Activated gamma-delta T cell (primary cell): ENCODE data around the gene HSPB1.
"Not testable (repeated sequence)": the region's sequence is repeated elsewhere in the genome, so short reads cannot be mapped to it uniquely, and the experiment has no call there.

ENCODE experiments used
- DNase-seq: peaks from one replicate; lab custom pipeline; 2025; lab: John Stamatoyannopoulos, UW

HSPB1 gene

DNA sequence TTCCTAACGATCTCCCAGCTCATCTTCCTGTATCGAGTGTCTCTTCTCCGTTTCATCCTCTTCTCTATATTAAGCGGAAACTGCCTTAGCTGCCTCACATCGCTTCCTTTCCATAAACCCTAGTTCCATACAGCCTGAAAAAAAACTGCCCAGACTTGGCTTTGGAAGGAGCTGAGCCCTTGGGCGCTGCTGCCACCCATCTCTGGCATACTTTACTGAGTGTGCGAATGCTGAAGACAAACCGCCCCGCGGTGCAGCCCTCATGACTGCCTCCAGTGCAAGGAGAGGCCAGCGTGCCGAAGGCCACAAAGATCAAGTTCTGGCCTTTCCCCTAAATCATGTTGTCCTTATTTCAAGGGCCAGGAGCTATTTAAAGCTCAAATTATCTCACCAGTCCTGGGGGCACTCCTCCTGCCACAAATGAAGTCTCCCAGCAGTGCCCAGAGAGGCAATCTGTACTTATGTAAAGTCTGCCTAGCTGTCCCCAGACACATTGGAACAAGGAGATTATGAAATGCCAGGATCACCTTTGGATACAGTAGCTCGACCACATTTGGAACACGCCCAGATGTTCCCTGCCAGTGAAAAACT is 31.1 kb downstream of the HSPB1 start:
- DNase-seq, result no peak

DNA sequence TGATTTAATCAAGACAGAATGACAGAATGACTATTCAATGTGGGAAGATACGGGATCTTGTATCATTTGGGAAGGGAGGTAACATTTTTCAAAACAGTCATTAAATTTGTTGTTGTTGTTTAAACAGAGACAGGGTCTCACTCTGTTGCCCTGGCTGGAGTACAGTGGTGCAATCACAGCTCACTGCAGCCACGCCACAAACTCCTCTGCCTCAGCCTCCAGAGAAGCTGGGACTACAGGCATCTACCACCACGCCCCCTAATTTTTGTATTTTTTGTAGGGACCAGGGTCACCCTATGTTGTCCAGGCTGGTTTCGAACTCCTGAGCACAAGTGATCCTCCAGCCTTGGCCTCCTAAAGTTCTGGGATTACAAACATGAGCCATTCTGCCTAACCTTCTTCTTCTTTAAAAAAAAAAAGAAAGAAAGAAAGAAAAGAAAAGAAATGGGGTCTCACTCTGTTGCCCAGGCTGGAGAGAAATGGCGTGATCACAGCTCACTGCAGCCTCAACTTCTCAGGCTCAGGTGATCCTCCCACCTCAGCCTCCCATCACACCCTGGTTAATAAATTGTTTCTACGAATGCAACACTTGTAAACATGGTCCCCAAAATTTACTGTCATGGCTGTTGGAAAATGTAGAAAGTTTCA is 32.0 kb downstream of the HSPB1 start:
- no peak for DNase-seq

DNA sequence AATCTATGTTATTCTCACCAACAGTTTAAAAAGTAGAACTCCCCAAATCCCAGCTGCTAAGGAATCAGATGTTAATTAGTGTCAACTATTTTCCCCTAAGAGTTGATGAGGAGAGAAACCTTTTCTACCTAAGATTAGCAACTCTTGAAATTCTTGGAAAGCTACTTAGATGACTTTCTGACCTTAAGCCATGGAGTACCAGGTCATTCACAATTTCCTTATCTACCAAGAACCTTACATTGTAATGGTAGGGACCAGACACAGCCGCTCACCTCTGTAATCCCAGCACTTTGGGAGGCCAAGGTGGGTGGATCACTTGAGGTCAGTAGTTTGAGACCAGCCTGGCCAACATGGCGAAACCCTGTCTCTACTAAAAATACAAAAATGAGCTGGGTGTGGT is 32.9 kb downstream of the HSPB1 start:
- not testable (repeated sequence) for DNase-seq

DNA sequence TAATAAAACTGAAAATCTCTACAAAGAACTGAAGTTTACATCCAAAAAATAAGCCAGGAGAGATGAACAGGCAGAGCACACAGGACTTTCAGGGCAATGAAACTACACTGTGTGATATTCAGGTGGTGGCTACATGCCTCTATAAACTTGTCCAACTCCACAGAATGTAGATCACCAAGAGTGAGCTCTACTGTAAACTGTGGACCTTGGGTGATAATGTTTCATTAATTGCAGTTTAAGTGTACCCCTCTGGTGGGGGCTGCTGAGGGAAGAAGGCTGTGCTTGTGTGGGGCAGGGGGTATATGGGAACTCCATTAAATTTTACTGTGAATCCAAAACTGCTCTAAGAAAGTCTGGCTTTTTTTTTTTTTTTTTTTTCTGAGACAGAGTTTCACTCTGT is 33.6 kb downstream of the HSPB1 start:
- no peak for DNase-seq

DNA sequence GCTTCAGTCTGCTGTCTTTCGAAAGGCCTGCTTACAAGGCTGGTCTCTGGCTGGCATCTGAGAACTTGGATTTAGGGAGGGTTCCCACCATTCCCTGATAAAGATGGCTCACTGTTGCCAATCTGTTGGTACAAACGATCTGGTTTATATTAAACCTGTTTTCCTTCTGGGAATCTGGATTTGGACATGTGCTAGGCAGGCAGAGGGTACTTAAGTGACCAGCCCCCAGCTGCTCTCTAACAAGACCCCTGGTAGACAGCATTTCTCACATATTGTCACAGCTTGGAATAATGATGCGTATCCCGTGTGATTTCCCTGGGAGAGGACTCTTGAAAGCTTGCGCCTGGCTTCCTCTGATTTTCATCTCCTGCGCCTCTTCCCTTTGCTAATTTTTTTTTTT is 34.7 kb downstream of the HSPB1 start:
- no peak for DNase-seq

DNA sequence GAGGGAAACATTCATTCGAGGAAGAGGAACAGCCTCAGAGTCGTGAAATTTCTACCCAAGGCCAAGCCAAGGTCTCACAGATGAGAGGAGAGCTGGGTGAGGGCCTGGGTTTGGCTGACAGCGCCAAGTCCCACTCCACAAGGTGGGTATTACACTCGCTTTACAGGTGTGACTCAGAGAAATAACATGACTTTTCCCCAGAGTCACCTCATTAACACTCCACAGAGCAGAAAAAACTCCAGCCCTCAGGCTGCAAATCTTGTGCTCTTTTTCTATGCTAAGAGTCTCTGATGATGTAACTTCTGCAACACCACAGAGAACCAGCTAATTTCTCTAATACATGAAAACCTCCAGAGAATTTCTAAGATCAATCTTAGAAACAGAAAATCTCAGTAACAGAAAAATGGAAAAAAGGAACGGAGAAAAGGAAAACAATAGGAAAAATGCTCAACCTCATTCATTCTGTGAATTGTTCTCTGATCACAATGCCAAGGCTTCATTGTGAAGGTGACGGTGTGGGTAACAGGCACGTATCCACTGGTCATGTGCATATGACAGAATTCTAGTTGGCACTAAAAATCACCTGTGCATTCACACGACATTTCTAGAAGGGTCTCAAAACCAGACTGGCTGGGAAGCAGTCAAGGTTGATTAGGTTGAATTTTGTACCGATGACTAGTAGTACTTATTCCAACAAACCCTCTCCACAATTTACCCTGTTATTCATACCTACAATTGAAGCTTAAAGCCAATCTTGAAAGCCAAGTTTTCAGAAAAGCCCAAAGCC is 36.0 kb downstream of the HSPB1 start:
- DNase-seq, result no peak

DNA sequence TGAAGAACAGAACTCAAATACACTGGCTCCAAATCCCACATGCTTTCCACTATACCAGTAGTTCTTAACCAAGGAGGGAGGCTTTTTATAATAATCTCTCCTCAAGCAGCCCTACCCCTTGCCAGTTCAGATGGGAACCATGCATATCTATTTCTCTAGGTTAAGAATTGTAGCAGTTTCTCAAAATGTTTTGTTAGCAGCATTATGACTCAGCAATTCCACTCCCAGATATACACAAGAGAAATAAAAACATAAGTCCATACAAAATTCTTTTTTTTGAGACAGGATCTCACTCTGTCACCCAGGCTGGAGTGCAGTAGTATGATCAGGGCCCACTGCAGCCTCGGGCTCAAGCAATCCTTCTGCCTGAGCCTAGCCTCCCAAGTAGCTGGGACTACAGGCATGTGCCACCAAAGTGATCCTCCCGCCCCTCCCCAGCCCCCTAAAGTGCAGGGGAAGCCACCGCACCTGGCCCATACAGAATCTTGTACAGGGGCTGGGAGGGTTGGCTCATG is 38.2 kb downstream of the HSPB1 start:
- no peak for DNase-seq

DNA sequence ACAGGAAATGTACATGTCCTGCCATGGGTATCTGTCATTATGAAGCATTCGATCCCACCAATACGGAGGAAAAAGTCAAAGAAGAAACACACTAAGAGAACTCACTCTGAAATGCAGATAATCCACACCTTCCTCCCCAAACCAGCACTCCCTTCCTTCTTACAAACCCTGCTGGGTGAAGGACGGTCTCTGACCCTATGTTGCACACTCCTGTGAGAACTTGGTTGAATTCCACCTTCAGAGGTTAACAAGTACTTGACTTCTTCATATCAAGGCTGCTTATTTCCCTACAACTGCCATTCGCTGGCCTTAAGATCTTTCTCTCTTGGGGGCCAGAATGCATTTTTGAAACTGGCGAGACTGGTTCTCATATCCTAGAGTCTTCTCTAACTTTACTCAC is 39.7 kb downstream of the HSPB1 start:
- DNase-seq, result no peak

DNA sequence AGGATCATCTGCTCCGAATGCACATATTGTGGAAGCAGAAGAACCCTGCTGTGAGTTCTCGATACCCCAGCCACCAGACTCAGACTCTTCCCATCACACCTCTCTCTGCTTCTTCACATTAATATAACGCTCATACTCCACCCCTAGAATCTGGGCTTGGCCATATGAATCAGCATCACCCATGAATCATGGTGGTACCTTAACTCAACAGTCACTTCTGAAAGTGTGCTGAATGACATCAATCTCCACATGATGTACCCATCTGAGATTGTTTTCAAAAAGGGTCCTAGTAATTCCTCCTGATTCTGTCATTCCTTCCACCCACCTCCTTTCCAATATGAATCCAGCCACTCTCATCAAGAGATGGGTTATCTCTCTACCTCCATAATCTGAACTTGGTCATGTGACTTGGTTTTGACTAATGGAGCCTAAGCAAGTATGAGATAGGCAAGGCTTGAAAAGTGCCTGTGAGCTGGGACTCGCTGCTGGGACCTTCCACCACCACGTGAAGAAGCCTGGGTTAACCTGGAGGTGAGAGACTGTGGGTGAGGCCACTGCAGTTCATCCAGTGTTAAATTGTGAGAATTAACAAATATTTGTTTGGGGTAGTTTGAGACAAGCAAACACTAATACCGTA is 40.9 kb downstream of the HSPB1 start:
- DNase-seq, result no peak

DNA sequence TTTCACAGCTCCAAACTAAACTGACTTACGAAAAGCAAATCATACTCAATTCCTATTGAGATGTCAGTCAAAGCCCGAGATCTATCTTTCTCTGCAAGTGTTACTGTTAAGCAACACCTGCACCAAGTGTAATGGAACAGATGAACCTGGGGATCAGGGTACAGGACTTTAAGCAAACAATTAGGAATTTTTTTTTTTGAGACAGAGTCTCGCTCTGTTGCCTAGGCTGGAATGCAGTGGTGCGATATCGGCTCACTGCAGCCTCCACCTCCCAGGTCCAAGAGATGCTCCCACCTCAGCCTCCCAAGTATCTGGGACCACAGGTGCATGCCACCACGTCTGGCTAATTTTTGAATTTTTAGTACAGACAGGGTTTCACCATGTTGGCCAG is 41.5 kb downstream of the HSPB1 start:
- no peak for DNase-seq

DNA sequence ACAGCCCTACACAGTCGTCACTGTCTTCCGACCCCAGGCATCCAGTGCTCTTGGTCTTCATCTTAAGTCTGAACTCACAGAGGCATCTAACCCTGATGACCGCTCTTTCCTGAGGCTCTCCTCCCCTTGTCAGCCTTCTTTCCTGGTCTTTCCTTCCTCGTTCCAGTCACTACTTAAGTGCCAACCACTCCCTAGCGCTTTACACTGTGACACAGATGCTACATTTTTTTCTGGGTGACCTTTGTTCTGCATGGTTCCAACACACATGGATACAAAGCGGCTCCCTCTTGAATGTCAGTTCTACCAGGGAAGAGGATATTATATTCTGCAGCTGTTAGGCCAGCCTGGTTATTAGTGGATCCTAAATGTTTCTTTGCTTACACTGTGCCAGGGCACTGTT is 43.6 kb downstream of the HSPB1 start:
- no peak for DNase-seq

DNA sequence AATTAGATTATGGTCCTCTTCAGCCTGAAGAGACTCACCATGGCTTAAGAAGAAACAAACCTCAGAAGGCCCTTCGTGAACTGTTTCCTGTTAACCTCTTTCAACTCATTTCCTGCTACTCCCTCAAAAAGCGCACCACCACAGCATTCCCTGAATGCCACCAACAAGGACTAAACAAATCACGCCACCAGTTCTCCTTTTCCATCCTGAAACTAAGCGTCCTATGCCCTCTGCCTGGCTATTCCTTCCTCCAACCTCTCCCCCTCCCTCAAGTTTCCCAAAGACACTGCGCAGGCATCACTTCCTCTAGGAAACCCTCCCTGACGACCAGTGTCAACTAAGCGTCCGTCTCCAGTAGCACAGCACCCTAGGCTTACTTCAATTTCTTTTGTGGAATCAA is 44.3 kb downstream of the HSPB1 start:
- no peak for DNase-seq

DNA sequence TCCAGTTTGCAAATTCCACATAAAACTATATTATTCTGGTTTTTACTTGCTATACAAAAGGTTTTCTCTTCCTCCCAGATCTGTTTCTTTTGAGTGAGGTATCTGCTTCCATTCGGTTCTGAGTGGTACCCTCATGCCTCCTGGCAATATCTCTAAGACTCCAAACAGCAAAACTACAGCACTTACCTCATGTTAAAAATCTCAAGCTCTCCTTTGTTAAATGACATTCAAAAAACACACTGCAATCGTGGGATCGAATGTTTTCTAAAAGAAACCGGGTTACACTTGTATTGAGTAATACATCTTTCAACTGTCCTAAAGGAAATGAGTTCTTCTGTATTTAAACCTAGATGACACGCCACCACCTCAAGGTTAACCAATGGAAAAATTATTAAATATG is 45.2 kb downstream of the HSPB1 start:
- no peak for DNase-seq

DNA sequence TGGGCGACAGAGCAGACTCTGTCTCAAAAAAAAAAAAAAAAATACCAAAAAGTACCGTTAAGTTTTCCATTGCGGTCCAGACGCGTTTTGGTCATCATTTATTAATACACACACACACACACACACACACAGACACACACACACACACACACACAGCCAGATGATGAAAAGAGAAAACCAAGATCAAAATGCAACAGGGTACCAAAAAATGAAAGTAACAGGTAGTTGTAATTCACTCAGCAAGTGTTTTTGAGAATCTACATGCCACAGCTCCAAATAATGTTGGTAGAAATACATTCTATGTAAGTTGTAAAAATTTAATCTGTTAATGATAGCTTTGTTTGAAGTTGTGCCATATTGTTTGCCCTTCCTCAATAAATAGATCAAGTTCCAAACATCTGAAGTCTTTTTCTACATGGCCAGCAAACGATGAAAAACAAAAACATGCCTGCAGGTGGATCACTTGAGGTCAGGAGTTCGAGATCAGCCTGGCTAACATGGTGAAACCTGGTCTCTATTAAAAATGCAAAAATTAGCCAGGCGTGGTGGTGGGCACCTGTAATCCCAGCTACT is 46.9 kb downstream of the HSPB1 start:
- DNase-seq, result no peak

DNA sequence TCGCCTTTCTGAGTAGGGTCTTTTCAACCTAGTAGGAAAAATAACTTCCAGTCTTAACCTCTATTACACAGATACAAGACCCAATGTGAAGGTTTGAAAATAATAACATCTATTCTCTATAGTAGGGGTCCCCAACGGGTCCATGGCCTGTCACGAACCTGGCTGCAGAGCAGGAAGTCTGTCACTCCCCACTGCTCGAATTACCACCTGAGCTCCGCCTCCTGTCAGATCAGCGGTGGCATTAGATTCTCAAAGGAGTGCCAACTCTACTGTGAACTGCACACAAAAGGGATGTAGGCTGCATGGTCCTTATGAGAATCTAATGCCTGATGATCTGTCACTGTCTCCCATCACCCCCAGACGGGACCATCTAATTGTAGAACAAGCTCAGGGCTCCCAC is 48.9 kb downstream of the HSPB1 start:
- DNase-seq, result no peak

DNA sequence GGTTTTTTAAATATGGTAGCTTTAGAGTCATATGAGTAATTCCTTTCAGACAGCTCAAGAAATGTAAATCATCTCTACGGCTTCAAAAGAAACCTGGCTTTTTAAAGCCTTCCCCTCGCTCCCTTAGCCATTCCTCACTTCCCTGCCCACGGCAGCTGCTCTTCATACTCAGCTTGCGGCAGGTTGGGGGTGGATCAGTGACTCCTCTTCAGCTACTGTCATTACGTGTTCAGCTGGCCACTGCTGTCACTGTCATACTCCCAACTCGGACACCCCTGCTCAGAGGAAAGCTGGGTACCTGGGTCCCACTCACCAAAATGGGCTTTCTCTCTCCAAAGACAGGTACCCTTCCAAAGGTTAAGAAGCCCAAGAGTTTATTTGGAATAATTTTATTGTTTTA is 49.7 kb downstream of the HSPB1 start:
- no peak for DNase-seq

DNA sequence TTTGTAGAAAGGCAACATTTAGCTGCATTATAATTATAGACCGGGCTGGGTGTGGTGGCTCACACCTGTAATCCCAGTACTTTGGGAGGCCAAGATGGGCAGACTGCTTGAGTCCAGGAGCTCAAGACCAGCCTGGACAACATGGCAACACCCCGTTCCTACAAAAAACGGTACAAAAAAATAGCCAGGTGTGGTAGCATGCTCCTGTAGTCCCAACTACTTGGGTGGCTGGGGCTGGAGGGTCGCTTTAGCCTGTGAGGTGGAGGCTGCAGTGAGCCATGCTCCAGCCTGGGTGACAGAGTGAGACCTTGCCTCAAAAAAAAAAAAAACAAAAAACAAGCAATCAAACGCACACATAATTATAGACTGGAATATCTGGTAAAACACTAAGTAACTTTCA is 51.3 kb downstream of the HSPB1 start:
- DNase-seq, result no peak
